HG02571 (cell line): Measurements from ENCODE around the gene SUPT16H.

Source experiments
- ATAC-seq: cut with Tn5 transposase; IDR thresholded peaks from one replicate; pipeline ENCODE4 v1.9.1; 2021; ENCODE audit warnings: mild to moderate bottlenecking, moderate library complexity; ENCODE audit not compliant: unreplicated experiment

Gene SUPT16H

DNA sequence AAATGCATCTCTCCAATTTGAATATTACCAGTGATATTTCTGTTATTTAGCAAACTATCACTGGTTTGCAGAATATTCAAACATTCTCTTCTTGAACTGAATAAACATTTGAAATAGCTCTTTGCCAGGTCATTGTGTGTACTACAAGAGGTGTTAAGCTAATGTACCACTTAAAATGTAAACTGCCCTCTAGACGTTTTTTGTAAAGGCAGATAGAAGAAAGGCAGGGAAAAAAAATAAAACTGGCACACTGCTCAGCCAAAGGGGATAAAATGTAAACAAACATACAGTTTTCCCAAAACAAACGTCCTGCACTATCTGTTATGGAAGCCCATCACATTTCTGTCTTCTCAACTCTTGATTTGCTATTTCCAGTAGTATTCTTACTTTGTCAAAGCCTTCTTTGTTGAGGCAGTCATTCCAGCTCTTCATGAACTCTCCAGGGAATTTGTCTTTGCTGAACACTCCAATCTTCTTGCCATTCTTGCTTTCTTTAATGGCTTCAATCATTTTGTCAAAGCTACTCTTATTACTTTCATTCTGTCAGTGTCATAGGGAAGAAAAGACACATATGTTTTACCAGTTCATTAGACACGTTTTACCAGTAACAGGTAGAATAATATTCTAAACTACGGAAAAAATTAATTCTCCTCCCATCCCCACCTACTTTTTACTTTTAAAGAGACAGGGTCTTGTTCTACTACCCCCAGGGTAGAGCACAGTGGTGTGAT is 13.7 kb downstream of the SUPT16H start:
- no peak for ATAC-seq

- ATAC-seq = no peak
Measured at GRCh38 chr14:21367582-21368144, 16.2 kb downstream of the SUPT16H start.

DNA sequence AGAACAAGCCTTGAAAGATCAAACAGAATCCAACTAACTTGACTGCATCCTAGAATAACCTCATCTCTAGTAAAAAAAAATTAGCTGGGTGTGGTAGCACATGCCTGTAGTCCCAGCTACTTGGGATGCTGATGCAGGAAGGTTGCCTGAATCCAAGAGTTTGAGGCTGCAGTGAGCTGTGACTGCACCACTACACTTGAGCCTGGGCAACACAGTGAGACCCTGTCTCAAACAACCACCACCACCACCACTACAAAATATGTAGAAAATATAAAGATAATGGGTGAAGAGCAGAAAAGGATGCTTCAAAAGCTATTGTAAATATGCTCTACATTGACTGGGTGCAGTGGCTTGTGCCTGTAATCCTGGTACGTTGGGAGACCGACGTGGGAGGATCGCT is 27.3 kb downstream of the SUPT16H start:
- no peak for ATAC-seq

GRCh38 chr14:21352587-21352986 is 31.2 kb downstream of the SUPT16H start:
- ATAC-seq = no peak

DNA sequence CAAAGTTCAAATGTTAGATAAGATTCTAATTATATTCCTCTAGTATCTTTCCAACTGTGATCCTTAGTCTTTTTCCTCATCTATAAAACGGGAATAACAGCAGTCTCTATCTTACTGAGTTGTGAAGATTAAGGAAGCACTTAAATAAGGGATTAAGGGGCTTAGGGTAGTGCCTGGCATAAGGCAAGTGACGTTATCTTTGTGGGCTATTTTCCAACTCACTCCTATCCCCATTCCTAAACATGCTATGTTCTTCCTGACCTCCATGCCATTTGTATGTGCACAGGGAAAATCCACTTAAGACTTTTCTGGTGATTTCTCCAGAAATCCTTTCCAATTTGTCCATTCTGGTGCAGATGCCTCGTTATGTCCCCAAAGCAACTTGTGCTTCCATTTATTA is 33.3 kb downstream of the SUPT16H start:
- ATAC-seq = no peak

- no peak for ATAC-seq
Measured at GRCh38 chr14:21347201-21347600, 36.6 kb downstream of the SUPT16H start.

GRCh38 chr14:21346532-21347135 is 37.2 kb downstream of the SUPT16H start:
- no peak for ATAC-seq

DNA sequence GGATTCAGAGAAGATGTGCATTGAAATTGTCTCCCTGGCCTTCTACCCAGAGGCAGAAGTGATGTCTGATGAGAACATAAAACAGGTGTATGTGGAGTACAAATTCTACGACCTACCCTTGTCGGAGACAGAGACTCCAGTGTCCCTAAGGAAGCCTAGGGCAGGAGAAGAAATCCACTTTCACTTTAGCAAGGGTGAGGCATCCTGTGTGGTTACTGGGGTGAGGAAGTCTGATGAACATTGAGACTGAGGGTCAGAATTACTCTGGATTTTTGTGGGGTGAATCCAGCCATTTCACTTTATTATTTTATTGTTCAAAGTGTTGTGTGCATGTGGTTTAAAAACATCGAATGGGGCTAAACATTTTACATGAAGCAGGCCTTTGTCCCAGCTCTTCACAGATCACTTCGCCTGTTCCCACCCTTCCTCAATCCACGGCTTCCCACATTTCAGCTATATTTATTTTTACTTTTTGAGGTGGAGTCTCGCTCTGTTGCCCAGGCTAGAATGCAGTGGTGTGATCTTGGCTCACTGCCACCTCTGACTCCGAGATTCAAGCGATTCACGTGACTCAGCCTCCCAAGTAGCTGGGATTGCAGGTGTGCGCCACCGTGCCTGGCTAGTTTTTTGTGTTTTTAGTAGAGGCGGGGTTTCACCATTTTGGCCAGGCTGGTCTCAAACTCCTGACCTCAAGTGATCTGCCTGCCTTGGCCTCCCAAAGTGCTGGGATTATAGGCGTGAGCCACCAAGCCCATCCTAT is 40.6 kb downstream of the SUPT16H start:
- no peak for ATAC-seq

- ATAC-seq = no peak
Measured at GRCh38 chr14:21334202-21334906, 49.5 kb downstream of the SUPT16H start.

DNA sequence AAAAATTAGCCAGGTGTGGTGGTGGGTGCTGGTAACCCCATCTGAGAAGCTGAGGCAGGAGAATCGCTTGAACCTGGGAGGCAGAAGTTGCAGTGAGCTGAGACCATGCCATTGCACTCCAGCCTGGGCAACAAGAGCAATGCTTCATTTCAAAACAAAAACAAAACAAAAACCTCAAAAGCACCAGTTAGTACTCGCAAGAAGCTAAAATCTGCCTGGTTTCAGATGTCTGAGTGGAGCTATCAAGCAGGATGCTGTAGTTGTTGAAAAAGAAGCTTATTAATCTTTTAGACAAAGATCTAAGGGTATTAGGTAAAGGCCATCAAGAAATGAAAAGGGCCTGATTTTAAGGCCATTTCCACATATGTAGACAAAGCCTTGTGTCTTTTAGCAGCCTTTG is 50.9 kb downstream of the SUPT16H start:
- no peak for ATAC-seq

- no peak for ATAC-seq
Measured at GRCh38 chr14:21326972-21327371, 56.8 kb downstream of the SUPT16H start.

DNA sequence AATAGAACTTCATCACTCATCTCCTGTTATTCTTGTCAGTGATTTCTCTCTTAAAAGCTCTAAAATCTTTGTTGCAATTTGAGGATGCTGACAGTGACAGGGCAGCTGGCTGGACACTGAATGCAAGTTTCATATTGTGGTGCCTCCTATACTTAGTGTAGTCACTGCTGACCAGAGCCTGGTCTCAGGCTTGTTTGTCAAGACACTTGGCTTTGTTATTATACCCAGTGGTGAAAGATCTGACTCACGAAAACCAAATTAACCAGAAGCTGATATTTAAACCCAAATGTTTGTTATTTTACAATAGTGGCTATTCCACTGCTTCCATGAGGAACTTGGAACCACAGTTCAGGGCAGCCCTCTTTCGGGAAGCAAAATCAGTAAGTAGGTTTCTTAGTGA is 61.1 kb downstream of the SUPT16H start:
- no peak for ATAC-seq

DNA sequence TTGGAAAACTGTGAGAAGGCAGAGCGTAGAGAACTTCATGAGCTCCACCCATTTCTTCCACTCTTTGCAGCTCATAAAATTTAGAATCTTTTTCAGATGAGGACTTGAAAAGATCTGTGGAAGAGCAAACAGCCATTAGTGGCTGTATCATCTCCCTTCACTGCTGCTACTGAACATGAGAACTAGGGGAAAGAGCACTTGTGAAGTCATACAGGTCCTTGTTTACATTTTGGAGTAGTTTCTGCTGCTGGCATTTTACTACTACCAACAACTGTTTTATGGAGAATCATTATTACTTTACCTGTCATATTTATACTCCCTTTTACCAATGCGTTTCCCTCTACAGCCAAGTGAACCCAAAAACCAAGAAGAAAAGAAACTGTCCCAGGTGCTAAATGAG is 62.9 kb downstream of the SUPT16H start:
- no peak for ATAC-seq

- no peak for ATAC-seq
Measured at GRCh38 chr14:21317398-21317797, 66.4 kb downstream of the SUPT16H start.

- no peak for ATAC-seq
Measured at GRCh38 chr14:21313512-21313911, 70.3 kb downstream of the SUPT16H start.

DNA sequence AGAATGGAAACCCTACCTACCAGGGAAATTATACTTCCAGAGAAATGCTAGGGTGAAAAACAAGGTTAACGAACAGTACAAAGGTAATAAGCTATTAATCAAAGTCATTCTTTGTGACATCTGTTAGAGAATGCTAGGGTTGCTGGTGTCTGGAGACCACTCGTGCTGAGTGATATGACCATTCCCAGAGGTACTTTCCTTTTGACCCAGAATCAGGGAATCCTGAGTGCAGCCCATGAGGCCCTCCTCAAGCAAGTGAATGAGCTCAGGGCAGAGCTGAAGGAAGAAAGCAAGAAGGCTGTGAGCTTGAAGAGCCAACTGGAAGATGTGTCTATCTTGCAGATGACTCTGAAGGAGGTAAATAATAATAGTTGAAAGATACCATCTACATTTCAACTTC is 72.2 kb downstream of the SUPT16H start:
- no peak for ATAC-seq

DNA sequence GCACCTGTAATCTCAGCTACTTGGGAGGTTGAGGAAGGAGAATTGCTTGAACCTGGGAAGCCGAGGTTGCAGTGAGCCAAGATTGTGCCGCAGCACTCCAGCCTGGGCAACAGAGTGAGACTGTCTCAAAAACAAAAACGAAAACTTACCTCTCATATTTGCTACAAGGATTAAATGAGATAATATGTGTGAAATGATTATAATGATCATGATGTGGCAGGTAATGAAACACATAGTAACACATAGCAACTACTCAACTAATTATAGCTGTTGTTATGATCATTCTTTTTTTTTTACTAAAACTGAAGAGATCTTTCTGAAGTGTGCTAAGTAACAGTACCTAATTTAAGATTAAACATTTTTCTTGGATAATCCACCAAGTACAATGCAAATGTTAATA is 73.9 kb downstream of the SUPT16H start:
- no peak for ATAC-seq

- ATAC-seq = no peak
Measured at GRCh38 chr14:21309238-21309636, 74.6 kb downstream of the SUPT16H start.

- ATAC-seq = peak; percentile 85
Measured at GRCh38 chr14:21308479-21309237, 75.2 kb downstream of the SUPT16H start.

DNA sequence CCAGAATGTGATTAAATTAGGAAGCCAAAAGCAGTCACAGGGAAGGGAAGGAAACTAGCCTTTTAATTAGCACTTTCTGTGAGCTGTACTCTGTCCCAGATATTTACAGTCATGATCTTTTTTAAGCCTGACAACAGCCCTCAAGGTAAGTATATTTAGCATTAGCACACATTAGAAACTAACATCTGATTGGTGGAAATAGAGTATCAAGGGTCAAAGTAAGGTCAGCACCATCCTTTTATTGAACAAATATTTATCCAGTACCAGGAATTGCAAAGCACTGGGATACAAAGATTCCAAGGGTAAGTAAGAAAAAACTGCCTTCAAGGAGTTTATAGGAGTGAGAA is 75.7 kb downstream of the SUPT16H start:
- ATAC-seq = no peak

DNA sequence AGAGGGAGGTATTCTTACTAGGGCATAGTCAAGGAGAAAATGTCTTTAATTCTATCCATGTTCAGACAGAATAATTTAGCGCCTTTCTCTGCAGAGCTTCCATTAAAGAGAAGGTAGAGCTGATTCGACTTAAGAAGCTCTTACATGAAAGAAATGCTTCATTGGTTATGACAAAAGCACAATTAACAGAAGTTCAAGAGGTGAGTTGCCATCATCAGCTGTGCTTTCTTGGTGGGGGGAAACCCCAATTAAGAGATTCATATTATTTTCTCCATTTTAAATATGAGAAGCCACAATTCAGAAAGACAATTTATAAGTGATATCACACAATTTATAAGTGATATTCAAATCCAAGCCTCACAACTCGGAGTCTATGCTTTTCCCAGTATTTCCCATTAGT is 76.2 kb downstream of the SUPT16H start:
- no peak for ATAC-seq
